G401.6 (cell line): Measurements from ENCODE around the gene PEX14.
A peak's percentile ranks its signal among the peaks of the same experiment; 100 is the strongest.

ENCODE experiments used
- FAIRE-seq: peaks from 2 replicates; lab custom pipeline; 2012; peaks lifted over from hg19 to GRCh38; lab: Jason Lieb, UNC

The PEX14 gene

GRCh38 chr1:10635085-10635896 is 160.5 kb downstream of the PEX14 start:
- no peak for FAIRE-seq

GRCh38 chr1:10635992-10636391 is 161.2 kb downstream of the PEX14 start:
- no peak for FAIRE-seq

GRCh38 chr1:10637400-10637799 is 162.7 kb downstream of the PEX14 start:
- FAIRE-seq = no peak

GRCh38 chr1:10637834-10638558 is 163.2 kb downstream of the PEX14 start:
- FAIRE-seq = peak; percentile 19

GRCh38 chr1:10638559-10639005 is 163.8 kb downstream of the PEX14 start:
- no peak for FAIRE-seq

- no peak for FAIRE-seq
These were observed 164.4 kb downstream of the PEX14 start for GRCh38 chr1:10639011-10639774.

- no peak for FAIRE-seq
These were observed 165.2 kb downstream of the PEX14 start for GRCh38 chr1:10639775-10640578.

- FAIRE-seq = no peak
These were observed 166.2 kb downstream of the PEX14 start for GRCh38 chr1:10640843-10641553.

- no peak for FAIRE-seq
These were observed 167.2 kb downstream of the PEX14 start for GRCh38 chr1:10641976-10642375.

GRCh38 chr1:10642403-10643080 is 167.8 kb downstream of the PEX14 start:
- no peak for FAIRE-seq

GRCh38 chr1:10643607-10644306 is 169.0 kb downstream of the PEX14 start:
- no peak for FAIRE-seq

GRCh38 chr1:10644307-10645128 is 169.8 kb downstream of the PEX14 start:
- no peak for FAIRE-seq

- no peak for FAIRE-seq
These were observed 171.7 kb downstream of the PEX14 start for GRCh38 chr1:10646347-10646861.

- no peak for FAIRE-seq
These were observed 172.8 kb downstream of the PEX14 start for GRCh38 chr1:10647414-10648170.

GRCh38 chr1:10648689-10649516 is 174.2 kb downstream of the PEX14 start:
- no peak for FAIRE-seq

GRCh38 chr1:10649517-10650201 is 174.9 kb downstream of the PEX14 start:
- FAIRE-seq = no peak
